ENCODE measurements around the gene VPS37B. TPM values are rescaled to one million over a fixed set of nuclear protein-coding genes. Genes with fewer than 3 reads are reported as not detected.
"Not testable (repeated sequence)": the region's sequence is repeated elsewhere in the genome, so short reads cannot be mapped to it uniquely, and the experiment has no call there.

Gene VPS37B
- total RNA-seq, 1 donor from 2014 or later = 29.1 TPM

GRCh38 chr12:122882908-122883558, 12.9 kb downstream of the VPS37B start:
- no peak overlapping the region for H3K4me3 Mint-ChIP-seq
- H3K4me1 Mint-ChIP-seq = peaks cover 36% of the 10 kb centered on the region
- TF ChIP-seq CTCF (IDR thresholded peaks at IDR 0.05; ENCODE audit: unreplicated experiment) = no peak
- no peaks in the 10 kb centered on the region for H3K9me3 Mint-ChIP-seq
- no peak overlapping the region for H3K27ac Mint-ChIP-seq
- no peaks in the 10 kb centered on the region for H3K27me3 Mint-ChIP-seq (ENCODE audit: low read depth)
- H3K36me3 Mint-ChIP-seq = no peaks in the 10 kb centered on the region
- DNase-seq (ENCODE audit: low spot score in 2 of 2, unreplicated experiment in 2 of 2) = no peak

GRCh38 chr12:122880668-122881067, 15.3 kb downstream of the VPS37B start:
- Mint-ChIP-seq H3K9me3 (no peaks in the 10 kb centered on the region), H3K4me1 (peaks cover 32% of the 10 kb centered on the region), H3K27me3 (ENCODE audit: low read depth) (no peaks in the 10 kb centered on the region), H3K36me3 (no peaks in the 10 kb centered on the region), H3K4me3 (no peak overlapping the region), H3K27ac (peak overlapping the region; percentile 69)
- no peak for TF ChIP-seq CTCF (IDR thresholded peaks at IDR 0.05; ENCODE audit: unreplicated experiment)
- no peak for DNase-seq (ENCODE audit: low spot score in 2 of 2, unreplicated experiment in 2 of 2)

- Mint-ChIP-seq H3K36me3 (no peaks in the 10 kb centered on the region), H3K27ac (peak overlapping the region; percentile 69), H3K4me1 (peaks cover 35% of the 10 kb centered on the region), H3K27me3 (ENCODE audit: low read depth) (no peaks in the 10 kb centered on the region), H3K9me3 (no peaks in the 10 kb centered on the region), H3K4me3 (no peak overlapping the region)
- DNase-seq (ENCODE audit: low spot score in 2 of 2, unreplicated experiment in 2 of 2) = no peak
- no peak for TF ChIP-seq CTCF (IDR thresholded peaks at IDR 0.05; ENCODE audit: unreplicated experiment)
Observed at GRCh38 chr12:122880155-122880667, 15.7 kb downstream of the VPS37B start.

GRCh38 chr12:122878780-122879612, 16.9 kb downstream of the VPS37B start:
- H3K4me1 Mint-ChIP-seq = peaks cover 36% of the 10 kb centered on the region
- no peaks in the 10 kb centered on the region for H3K36me3 Mint-ChIP-seq
- no peaks in the 10 kb centered on the region for H3K27me3 Mint-ChIP-seq (ENCODE audit: low read depth)
- no peaks in the 10 kb centered on the region for H3K9me3 Mint-ChIP-seq
- TF ChIP-seq CTCF (IDR thresholded peaks at IDR 0.05; ENCODE audit: unreplicated experiment) = no peak
- no peak overlapping the region for H3K4me3 Mint-ChIP-seq
- no peak for DNase-seq (ENCODE audit: low spot score in 2 of 2, unreplicated experiment in 2 of 2)
- peak overlapping the region; percentile 69 for H3K27ac Mint-ChIP-seq

GRCh38 chr12:122876731-122877130, 19.2 kb downstream of the VPS37B start:
- no peak for TF ChIP-seq CTCF (IDR thresholded peaks at IDR 0.05; ENCODE audit: unreplicated experiment)
- Mint-ChIP-seq H3K36me3 (no peaks in the 10 kb centered on the region), H3K27me3 (ENCODE audit: low read depth) (no peaks in the 10 kb centered on the region), H3K9me3 (no peaks in the 10 kb centered on the region), H3K27ac (no peak overlapping the region), H3K4me3 (no peak overlapping the region), H3K4me1 (peaks cover 58% of the 10 kb centered on the region)
- no peak for DNase-seq (ENCODE audit: low spot score in 2 of 2, unreplicated experiment in 2 of 2)

DNA sequence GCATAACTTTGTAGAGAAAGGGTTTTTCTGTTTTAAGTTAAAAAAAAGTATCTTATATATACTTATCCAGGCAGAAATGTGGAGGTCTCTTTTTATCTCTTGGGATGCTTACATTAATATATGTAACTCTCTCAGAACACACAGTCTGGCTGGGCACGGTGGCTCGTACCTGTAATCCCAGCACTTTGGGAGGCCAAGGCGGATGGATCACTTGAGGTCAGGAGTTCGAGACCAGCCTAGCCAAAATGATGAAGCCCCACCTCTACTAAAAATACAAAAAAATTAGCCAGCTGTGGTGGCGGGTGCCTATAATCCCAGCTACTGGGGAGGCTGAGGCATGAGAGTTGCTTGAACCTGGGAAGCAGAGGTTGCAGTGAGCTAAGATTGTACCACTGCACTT, 19.6 kb downstream of the VPS37B start:
- H3K27me3 Mint-ChIP-seq (ENCODE audit: low read depth); H3K27ac Mint-ChIP-seq; H3K36me3 Mint-ChIP-seq; DNase-seq (ENCODE audit: low spot score in 2 of 2, unreplicated experiment in 2 of 2); H3K4me3 Mint-ChIP-seq; H3K9me3 Mint-ChIP-seq: not testable (repeated sequence)
- H3K4me1 Mint-ChIP-seq = peaks cover 63% of the 10 kb centered on the region
